ENCODE measurements around the gene COL20A1.

COL20A1 gene

GRCh38 chr20:63307538-63308217 lies 14.7 kb downstream of the COL20A1 start:
- DNase-seq (ENCODE audit: low read depth in 2 of 2, low spot score in 1 of 2), result no peak

DNA sequence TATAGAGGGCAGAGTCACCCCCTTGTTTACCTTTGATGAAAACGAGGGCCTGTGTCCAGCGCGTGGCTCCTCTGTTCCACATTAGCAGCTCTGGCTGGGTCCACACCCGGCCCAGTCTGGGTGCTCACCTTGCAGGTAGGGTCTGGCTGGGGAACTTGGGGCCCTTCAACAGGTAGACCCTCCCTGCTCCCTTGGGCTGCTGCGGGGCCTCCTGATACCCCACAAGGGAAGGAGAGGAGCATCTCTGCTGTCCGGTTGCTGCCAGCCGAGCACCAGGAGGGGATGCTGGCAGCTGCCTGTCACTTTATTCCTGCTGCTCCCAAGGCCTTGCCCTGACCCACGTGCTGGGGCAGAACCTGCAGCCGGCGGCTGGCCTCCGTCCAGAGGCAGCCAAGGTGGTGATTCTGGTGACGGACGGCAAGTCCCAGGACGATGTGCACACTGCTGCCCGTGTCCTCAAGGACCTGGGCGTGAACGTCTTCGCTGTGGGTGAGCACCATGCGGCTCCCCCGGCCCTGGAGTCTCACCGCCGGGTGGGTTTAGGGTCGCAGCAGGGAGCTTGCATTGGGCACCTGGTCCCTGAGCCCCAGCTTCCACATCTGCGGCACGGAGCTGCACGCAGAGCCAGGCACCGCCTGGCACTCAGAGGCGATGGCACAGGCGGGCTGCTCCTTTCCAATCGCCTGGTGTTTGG lies 15.4 kb downstream of the COL20A1 start:
- DNase-seq (ENCODE audit: low read depth in 2 of 2, low spot score in 1 of 2), result no peak

- no peak for DNase-seq (ENCODE audit: low read depth in 2 of 2, low spot score in 1 of 2)
These were observed 16.5 kb downstream of the COL20A1 start for GRCh38 chr20:63309261-63310071.

DNA sequence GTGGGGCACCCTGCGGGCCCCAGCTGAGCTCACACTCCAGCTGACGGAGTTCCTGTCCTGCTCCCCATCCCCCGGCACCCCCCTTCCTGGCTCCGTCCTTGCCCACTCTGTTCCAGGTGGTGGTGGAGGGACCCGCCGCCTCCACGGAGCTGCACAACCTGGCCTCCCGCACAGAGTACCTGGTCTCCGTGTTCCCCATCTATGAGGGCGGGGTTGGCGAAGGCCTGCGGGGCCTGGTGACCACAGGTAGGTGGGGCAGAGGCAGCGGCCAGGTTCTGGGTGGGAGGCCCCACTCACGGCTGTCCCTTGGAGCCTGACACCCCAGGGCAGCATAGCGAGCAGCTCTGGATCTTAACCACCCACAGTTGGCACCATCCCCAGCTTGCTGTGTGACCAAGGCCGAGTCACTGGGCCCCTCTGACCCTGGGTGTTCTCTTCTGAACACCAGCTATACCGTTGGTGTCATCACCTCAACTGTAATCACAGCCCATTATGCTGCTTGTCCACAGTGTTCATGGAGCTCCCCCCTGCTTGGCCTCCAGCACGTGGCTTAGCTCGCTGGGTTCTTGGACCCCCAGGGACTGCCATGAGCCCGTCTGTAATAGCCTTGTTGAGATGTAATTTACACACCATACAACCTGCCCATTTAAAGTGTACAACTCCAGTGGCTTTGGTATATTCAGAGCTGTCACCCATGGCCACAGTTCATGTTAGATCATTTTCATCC lies 17.4 kb downstream of the COL20A1 start:
- DNase-seq (ENCODE audit: low read depth in 2 of 2, low spot score in 1 of 2), result no peak

- DNase-seq (ENCODE audit: low read depth in 2 of 2, low spot score in 1 of 2), result no peak
These were observed 18.3 kb downstream of the COL20A1 start for GRCh38 chr20:63311186-63311832.

DNA sequence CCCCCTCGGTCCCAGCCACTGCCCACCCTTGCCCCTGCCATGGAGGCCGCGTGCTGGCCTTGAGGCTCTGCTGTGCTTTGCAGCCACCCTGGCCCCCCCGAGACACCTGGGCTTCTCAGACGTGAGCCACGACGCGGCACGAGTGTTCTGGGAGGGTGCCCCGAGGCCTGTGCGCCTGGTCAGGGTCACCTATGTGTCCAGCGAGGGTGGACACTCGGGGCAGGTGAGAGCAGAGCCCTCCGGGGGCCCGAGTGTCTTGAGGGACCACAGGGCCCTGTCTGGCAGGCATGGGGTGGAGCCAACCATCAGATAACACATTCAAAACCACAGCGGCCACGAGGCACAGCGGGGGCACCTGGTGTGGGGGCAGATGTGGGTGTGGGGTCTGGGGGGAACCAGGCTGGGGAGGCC lies 18.9 kb downstream of the COL20A1 start:
- no peak for DNase-seq (ENCODE audit: low read depth in 2 of 2, low spot score in 1 of 2)

DNA sequence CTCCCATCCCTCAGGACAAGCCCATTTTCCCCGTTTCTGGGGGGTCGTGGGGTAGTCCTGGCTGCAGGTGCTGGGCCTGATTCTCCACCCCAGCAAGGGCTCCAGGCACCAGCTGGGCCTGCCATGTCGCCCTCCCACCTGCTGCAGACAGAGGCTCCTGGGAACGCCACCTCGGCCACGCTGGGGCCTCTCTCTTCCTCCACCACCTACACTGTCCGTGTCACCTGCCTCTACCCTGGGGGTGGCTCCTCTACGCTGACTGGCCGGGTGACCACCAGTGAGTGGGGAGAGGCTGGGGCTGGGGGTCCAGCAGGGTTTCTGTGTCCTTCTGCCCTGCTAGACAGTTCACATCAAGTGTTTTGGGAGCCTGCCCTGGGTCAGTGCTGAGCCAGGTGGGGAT lies 19.3 kb downstream of the COL20A1 start:
- no peak for DNase-seq (ENCODE audit: low read depth in 2 of 2, low spot score in 1 of 2)

GRCh38 chr20:63312690-63313348 lies 19.8 kb downstream of the COL20A1 start:
- no peak for DNase-seq (ENCODE audit: low read depth in 2 of 2, low spot score in 1 of 2)

- DNase-seq (ENCODE audit: low read depth in 2 of 2, low spot score in 1 of 2), result no peak
These were observed 20.5 kb downstream of the COL20A1 start for GRCh38 chr20:63313349-63314014.

- no peak for DNase-seq (ENCODE audit: low read depth in 2 of 2, low spot score in 1 of 2)
These were observed 21.1 kb downstream of the COL20A1 start for GRCh38 chr20:63314015-63314471.

DNA sequence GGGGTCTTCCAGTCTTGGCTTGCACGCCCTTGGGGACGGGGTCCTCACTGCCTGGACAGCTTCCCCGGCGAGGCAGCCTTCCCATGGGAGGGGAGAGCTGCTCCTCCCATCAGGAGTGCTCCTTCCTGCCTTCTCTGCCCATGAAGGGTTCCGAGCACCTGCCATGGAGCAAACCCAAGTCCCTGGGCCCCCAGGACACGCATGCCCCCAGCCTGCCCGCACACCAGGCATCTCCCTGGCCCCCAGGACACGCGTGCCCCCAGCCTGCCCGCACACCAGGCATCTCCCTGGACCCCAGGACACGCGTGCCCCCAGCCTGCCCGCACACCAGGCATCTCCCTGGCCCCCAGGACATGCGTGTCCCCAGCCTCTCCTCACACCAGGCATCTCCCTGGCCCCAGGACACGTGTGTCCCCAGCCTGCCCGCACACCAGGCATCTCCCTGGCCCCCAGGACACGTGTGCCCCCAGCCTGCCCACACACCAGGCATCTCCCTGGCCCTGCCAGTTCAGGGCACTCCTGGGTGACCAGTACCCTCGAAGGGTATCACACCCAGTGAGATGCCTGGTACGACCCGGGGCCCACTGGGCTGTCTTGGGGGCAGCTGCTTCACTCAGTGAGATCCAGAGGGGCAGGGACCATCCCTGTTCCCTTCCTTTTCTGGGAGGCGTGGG lies 21.7 kb downstream of the COL20A1 start:
- DNase-seq (ENCODE audit: low read depth in 2 of 2, low spot score in 1 of 2), result no peak

GRCh38 chr20:63315240-63315689 lies 22.3 kb downstream of the COL20A1 start:
- no peak for DNase-seq (ENCODE audit: low read depth in 2 of 2, low spot score in 1 of 2)

DNA sequence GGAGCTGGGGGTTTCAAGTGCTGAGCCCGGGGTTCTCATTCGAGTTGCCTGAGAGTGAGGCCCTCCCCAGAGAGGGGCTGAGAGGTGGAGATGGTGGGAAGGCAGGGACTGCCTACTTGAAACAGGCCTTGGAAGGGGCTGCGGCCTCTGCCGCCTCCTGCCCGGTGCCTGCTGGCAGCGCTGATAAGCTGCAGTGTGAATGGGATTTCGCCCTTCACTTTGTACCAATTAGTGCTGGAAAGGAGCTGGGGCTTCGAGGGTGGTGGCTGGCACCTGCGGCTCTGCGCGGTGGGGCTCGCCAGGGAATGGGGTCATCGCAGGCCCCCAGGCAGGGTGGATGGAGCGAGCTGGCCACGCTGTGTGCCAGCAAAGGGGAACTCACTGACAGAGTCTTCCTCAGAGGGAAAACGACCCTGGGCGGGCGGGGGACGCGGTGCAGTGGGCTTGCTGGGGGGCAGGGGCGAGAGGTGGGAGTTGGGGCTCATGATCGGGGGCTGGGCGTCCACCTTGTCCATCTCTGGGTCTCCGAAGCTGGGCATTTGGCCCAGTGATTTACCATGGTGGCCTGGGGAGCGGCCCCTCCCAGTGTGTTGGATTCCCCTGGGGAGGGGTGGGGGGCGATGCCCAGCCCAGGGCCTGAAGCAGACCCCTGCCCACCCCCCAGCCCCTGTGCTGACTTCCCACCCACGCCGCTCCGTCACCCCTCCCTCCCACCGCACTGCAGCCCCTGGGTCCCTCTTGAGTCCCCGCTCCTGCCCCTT lies 22.9 kb downstream of the COL20A1 start:
- no peak for DNase-seq (ENCODE audit: low read depth in 2 of 2, low spot score in 1 of 2)

GRCh38 chr20:63316502-63316921 lies 23.5 kb downstream of the COL20A1 start:
- DNase-seq (ENCODE audit: low read depth in 2 of 2, low spot score in 1 of 2), result no peak

DNA sequence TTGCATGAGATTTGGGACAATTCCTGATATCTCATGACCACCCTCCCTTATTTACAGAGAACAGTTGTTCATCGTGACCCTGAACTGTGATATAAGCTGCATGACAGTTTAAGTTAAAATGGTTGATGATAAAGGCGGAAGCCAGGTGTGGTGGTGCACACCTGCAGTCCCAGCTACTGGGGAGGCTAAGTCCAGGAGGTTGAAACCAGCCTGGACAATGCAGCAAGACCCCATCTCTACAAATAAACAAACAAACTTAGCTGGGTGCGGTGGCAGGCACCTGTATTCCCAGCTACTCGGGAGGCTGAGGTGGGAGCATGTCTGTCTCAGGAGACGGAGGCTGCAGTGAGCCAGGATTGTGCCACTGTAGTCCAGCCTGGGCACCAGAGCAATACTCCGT lies 24.1 kb downstream of the COL20A1 start:
- no peak for DNase-seq (ENCODE audit: low read depth in 2 of 2, low spot score in 1 of 2)

- DNase-seq (ENCODE audit: low read depth in 2 of 2, low spot score in 1 of 2), result no peak
These were observed 24.8 kb downstream of the COL20A1 start for GRCh38 chr20:63317601-63318291.

- DNase-seq (ENCODE audit: low read depth in 2 of 2, low spot score in 1 of 2), result no peak
These were observed 25.6 kb downstream of the COL20A1 start for GRCh38 chr20:63318391-63319163.

All from stimulated activated CD8-positive, alpha-beta memory T cell treated with anti-CD3 and anti-CD28 coated beads, Interleukin-4, amount 100 ng/mL, for 4 hours (primary cell).